B cell (primary cell): ENCODE data around the gene OR52E4.

Experiments
- EZH2 ChIP-seq: IDR thresholded peaks from 2 replicates; pipeline ENCODE4 v1.6.1; 2012; ENCODE audit warnings: borderline replicate concordance, low read depth, mild to moderate bottlenecking, moderate library complexity, low read length; ENCODE audit not compliant: insufficient read depth, poor library complexity, severe bottlenecking
- TF ChIP-seq, protein P1 (sequence below): fragments of 200-600 bp; IDR thresholded peaks from one replicate; pipeline ENCODE4 v1.8.0; 2022; ENCODE audit warnings: antibody characterized with exemption, mild to moderate bottlenecking

DNA sequence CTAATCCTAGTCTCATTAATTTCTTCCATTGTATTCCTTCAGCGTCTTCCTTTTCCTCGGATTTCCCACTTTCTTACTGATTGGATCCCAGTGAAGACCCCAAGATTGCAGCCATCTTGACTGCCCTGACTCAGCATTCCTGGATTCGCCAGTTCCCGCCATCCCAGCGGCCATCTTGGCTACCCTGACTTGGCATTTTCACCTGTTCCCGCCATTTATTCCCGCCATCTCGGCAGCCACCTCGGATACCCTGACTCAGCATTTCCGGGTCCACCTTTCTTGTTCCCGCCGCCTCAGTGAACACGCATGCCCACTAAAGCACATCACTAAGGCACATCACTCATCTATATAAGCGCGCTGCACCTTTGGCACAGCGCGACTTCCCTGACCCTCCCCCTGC, 47.8 kb downstream of the OR52E4 start:
- TF ChIP-seq, protein P1, sequence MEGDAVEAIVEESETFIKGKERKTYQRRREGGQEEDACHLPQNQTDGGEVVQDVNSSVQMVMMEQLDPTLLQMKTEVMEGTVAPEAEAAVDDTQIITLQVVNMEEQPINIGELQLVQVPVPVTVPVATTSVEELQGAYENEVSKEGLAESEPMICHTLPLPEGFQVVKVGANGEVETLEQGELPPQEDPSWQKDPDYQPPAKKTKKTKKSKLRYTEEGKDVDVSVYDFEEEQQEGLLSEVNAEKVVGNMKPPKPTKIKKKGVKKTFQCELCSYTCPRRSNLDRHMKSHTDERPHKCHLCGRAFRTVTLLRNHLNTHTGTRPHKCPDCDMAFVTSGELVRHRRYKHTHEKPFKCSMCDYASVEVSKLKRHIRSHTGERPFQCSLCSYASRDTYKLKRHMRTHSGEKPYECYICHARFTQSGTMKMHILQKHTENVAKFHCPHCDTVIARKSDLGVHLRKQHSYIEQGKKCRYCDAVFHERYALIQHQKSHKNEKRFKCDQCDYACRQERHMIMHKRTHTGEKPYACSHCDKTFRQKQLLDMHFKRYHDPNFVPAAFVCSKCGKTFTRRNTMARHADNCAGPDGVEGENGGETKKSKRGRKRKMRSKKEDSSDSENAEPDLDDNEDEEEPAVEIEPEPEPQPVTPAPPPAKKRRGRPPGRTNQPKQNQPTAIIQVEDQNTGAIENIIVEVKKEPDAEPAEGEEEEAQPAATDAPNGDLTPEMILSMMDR, result no peak
- no peak for TF ChIP-seq EZH2
